HG02852 (cell line): ENCODE measurements around the gene SPHK1.
A peak's percentile ranks its signal among the peaks of the same experiment; 100 is the strongest.

Source experiments
- ATAC-seq: cut with Tn5 transposase; IDR thresholded peaks from one replicate; pipeline ENCODE4 v1.9.1; 2021; ENCODE audit warnings: mild to moderate bottlenecking, moderate library complexity; ENCODE audit not compliant: unreplicated experiment

Gene SPHK1

GRCh38 chr17:76383546-76384221 is 725 bp upstream of the SPHK1 start:
- ATAC-seq: no peak

GRCh38 chr17:76384987-76385891 is 830 bp downstream of the SPHK1 start:
- no peak for ATAC-seq

- ATAC-seq: peak; percentile 35
Measured at GRCh38 chr17:76385892-76386786, 1.7 kb downstream of the SPHK1 start.

GRCh38 chr17:76386966-76387765 is 2.8 kb downstream of the SPHK1 start:
- no peak for ATAC-seq

GRCh38 chr17:76388966-76389888 is 4.8 kb downstream of the SPHK1 start:
- ATAC-seq: no peak

GRCh38 chr17:76390003-76390421 is 5.6 kb downstream of the SPHK1 start:
- ATAC-seq: no peak

- ATAC-seq: no peak
Measured at GRCh38 chr17:76391200-76391715, 6.8 kb downstream of the SPHK1 start.

GRCh38 chr17:76394166-76394565 is 9.8 kb downstream of the SPHK1 start:
- ATAC-seq: no peak

- no peak for ATAC-seq
Measured at GRCh38 chr17:76395980-76396379, 11.6 kb downstream of the SPHK1 start.

GRCh38 chr17:76397184-76397583 is 12.8 kb downstream of the SPHK1 start:
- no peak for ATAC-seq

GRCh38 chr17:76397687-76398522 is 13.5 kb downstream of the SPHK1 start:
- no peak for ATAC-seq

- no peak for ATAC-seq
Measured at GRCh38 chr17:76398523-76399174, 14.2 kb downstream of the SPHK1 start.

GRCh38 chr17:76399175-76400172 is 15.1 kb downstream of the SPHK1 start:
- no peak for ATAC-seq

- no peak for ATAC-seq
Measured at GRCh38 chr17:76402711-76403110, 18.3 kb downstream of the SPHK1 start.

GRCh38 chr17:76404256-76404655 is 19.8 kb downstream of the SPHK1 start:
- ATAC-seq: no peak

GRCh38 chr17:76404976-76405563 is 20.7 kb downstream of the SPHK1 start:
- ATAC-seq: no peak
